H1 (cell line): ENCODE data around the gene NOS1AP.

Source experiments
- JUND ChIP-seq: IDR thresholded peaks from 2 replicates; pipeline ENCODE4 v1.6.1; 2011; ENCODE audit warnings: mild to moderate bottlenecking, improper control_type of control experiment, low read length
- USF2 ChIP-seq: IDR thresholded peaks from 2 replicates; pipeline ENCODE4 v1.6.1; 2011; ENCODE audit warnings: low read length, improper control_type of control experiment

GRCh38 chr1:162397943-162398560 is 328.6 kb downstream of the NOS1AP start:
- TF ChIP-seq USF2 (no peak), JUND (no peak)
